ENCODE measurements around the gene PRRT4.

PRRT4 gene

GRCh38 chr7:128341733-128342132, 19.8 kb downstream of the PRRT4 start:
- 0 out of 2 replicates have a peak, but pooled peaks cover 5% of the 10 kb centered on the region for H4K20me1 ChIP-seq (ENCODE audit: insufficient read depth, low read length)
- H3K36me3 ChIP-seq (replicated peaks; ENCODE audit: insufficient read depth, low read length): peaks cover 19% of the 10 kb centered on the region
- H3K9me3 ChIP-seq (replicated peaks; ENCODE audit: insufficient read depth, low read length): no peaks in the 10 kb centered on the region
- no peak overlapping the region for H3K4me3 ChIP-seq (ENCODE audit: low read length)
- no peaks in the 10 kb centered on the region for H3K27me3 ChIP-seq (replicated peaks; ENCODE audit: insufficient read depth, low read length)
- no peak for DNase-seq
- H3F3A ChIP-seq (ENCODE audit: insufficient read depth, low read length): peaks cover 7% of the 10 kb centered on the region
- no peak overlapping the region for H2AFZ ChIP-seq (ENCODE audit: low read length)
- H3K9me2 ChIP-seq (replicated peaks; ENCODE audit: insufficient read depth, low read length): no peaks in the 10 kb centered on the region
- H3K27ac ChIP-seq (ENCODE audit: low read length): no peak overlapping the region
- 0 out of 2 replicates have a peak, but pooled peaks cover 8% of the 10 kb centered on the region for H3K4me1 ChIP-seq (ENCODE audit: low read length)
- TF ChIP-seq EZH2 (optimal IDR thresholded peaks at IDR 0.05; ENCODE audit: low read depth, low read length) (no peak), CTCF (IDR thresholded peaks at IDR 0.05; ENCODE audit: low read length) (no peak), EZH2phosphoT487 (IDR thresholded peaks at IDR 0.05; ENCODE audit: low read length) (no peak)
- H3K9ac ChIP-seq (ENCODE audit: low read length): no peak overlapping the region
- H3K79me2 ChIP-seq (ENCODE audit: low read length): peaks cover 47% of the 10 kb centered on the region
- peak overlapping the region; percentile 79; the same call in 1 of the 2 replicates for H3K4me2 ChIP-seq (ENCODE audit: low read depth, low read length)

- no peaks in the 10 kb centered on the region for H3F3A ChIP-seq (ENCODE audit: insufficient read depth, low read length)
- no peak for TF ChIP-seq EZH2phosphoT487 (IDR thresholded peaks at IDR 0.05; ENCODE audit: low read length)
- no peak for TF ChIP-seq EZH2 (optimal IDR thresholded peaks at IDR 0.05; ENCODE audit: low read depth, low read length)
- no peak for TF ChIP-seq CTCF (IDR thresholded peaks at IDR 0.05; ENCODE audit: low read length)
- H3K4me2 ChIP-seq (ENCODE audit: low read depth, low read length): no peak overlapping the region
- no peak overlapping the region for H2AFZ ChIP-seq (ENCODE audit: low read length)
- no peaks in the 10 kb centered on the region for H3K4me1 ChIP-seq (ENCODE audit: low read length)
- no peak overlapping the region for H3K4me3 ChIP-seq (ENCODE audit: low read length)
- H3K9ac ChIP-seq (ENCODE audit: low read length): no peak overlapping the region
- H3K79me2 ChIP-seq (ENCODE audit: low read length): peaks cover 18% of the 10 kb centered on the region
- peaks cover 43% of the 10 kb centered on the region for H3K36me3 ChIP-seq (replicated peaks; ENCODE audit: insufficient read depth, low read length)
- H4K20me1 ChIP-seq (ENCODE audit: insufficient read depth, low read length): no peaks in the 10 kb centered on the region
- no peaks in the 10 kb centered on the region for H3K9me3 ChIP-seq (replicated peaks; ENCODE audit: insufficient read depth, low read length)
- no peaks in the 10 kb centered on the region for H3K9me2 ChIP-seq (replicated peaks; ENCODE audit: insufficient read depth, low read length)
- H3K27me3 ChIP-seq (replicated peaks; ENCODE audit: insufficient read depth, low read length): no peaks in the 10 kb centered on the region
- no peak overlapping the region for H3K27ac ChIP-seq (ENCODE audit: low read length)
- no peak for DNase-seq
These were observed 25.8 kb downstream of the PRRT4 start for GRCh38 chr7:128335730-128336129.

- H3F3A ChIP-seq (ENCODE audit: insufficient read depth, low read length): no peaks in the 10 kb centered on the region
- H3K27me3 ChIP-seq (replicated peaks; ENCODE audit: insufficient read depth, low read length): no peaks in the 10 kb centered on the region
- H3K4me2 ChIP-seq (ENCODE audit: low read depth, low read length): no peak overlapping the region
- TF ChIP-seq EZH2 (optimal IDR thresholded peaks at IDR 0.05; ENCODE audit: low read depth, low read length) (no peak), EZH2phosphoT487 (IDR thresholded peaks at IDR 0.05; ENCODE audit: low read length) (no peak), CTCF (IDR thresholded peaks at IDR 0.05; ENCODE audit: low read length) (no peak)
- no peaks in the 10 kb centered on the region for H3K9me2 ChIP-seq (replicated peaks; ENCODE audit: insufficient read depth, low read length)
- H4K20me1 ChIP-seq (ENCODE audit: insufficient read depth, low read length): no peaks in the 10 kb centered on the region
- no peaks in the 10 kb centered on the region for H3K79me2 ChIP-seq (ENCODE audit: low read length)
- H3K4me1 ChIP-seq (ENCODE audit: low read length): no peaks in the 10 kb centered on the region
- DNase-seq: no peak
- no peak overlapping the region for H2AFZ ChIP-seq (ENCODE audit: low read length)
- no peaks in the 10 kb centered on the region for H3K9me3 ChIP-seq (replicated peaks; ENCODE audit: insufficient read depth, low read length)
- no peak overlapping the region for H3K4me3 ChIP-seq (ENCODE audit: low read length)
- H3K27ac ChIP-seq (ENCODE audit: low read length): no peak overlapping the region
- H3K9ac ChIP-seq (ENCODE audit: low read length): no peak overlapping the region
- peaks cover 14% of the 10 kb centered on the region for H3K36me3 ChIP-seq (replicated peaks; ENCODE audit: insufficient read depth, low read length)
These were observed 37.2 kb downstream of the PRRT4 start for GRCh38 chr7:128324368-128324680.
